Measurements from ENCODE around the gene CD274. TPM values are rescaled to one million over a fixed set of nuclear protein-coding genes. Genes with fewer than 3 reads are reported as not detected.
"Not testable (repeated sequence)": the region's sequence is repeated elsewhere in the genome, so short reads cannot be mapped to it uniquely, and the experiment has no call there.

Gene CD274
- total RNA-seq, 4 donors from 2014 or later: 1.3 to 3.5 (median 2.2) TPM

DNA sequence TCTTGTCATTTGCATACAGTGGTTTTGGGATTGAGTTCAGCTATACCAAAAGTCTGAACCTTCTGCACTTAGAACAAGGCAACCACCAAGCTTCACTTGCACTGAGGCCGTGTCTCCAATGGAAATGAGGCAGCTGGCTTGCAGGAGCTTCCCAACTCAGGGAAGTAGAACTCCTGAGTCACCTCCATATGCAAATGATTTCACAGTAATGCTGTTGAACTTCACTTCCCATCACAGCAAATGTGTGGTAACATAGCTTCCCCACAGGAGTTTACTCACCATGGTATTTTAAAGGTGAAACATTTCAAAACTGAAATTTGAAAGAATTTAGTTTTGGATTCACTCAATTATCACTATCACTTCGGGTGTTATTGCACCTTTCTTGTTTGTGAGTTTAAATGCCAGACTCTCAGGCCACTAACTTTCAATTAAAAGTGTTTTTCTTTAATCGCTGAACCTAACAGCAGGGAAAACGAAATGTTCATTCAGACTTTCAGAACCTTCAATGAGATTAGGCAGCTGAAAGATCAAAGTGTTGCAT lies 9.0 kb downstream of the CD274 start:
- peaks cover 0 to 27% (median 0%) of the 10 kb centered on the region in 3 donors for H3K36me3 ChIP-seq
- no peak for DNase-seq
- peaks cover 0 to 13% (median 0%) of the 10 kb centered on the region in 3 donors for H3K4me1 ChIP-seq
- TF ChIP-seq, protein P1, sequence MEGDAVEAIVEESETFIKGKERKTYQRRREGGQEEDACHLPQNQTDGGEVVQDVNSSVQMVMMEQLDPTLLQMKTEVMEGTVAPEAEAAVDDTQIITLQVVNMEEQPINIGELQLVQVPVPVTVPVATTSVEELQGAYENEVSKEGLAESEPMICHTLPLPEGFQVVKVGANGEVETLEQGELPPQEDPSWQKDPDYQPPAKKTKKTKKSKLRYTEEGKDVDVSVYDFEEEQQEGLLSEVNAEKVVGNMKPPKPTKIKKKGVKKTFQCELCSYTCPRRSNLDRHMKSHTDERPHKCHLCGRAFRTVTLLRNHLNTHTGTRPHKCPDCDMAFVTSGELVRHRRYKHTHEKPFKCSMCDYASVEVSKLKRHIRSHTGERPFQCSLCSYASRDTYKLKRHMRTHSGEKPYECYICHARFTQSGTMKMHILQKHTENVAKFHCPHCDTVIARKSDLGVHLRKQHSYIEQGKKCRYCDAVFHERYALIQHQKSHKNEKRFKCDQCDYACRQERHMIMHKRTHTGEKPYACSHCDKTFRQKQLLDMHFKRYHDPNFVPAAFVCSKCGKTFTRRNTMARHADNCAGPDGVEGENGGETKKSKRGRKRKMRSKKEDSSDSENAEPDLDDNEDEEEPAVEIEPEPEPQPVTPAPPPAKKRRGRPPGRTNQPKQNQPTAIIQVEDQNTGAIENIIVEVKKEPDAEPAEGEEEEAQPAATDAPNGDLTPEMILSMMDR (IDR thresholded peaks at IDR 0.05): no peak
- TF ChIP-seq POLR2A (IDR thresholded peaks at IDR 0.05): no peak
- intact Hi-C loops (cut with DNase I): no loop called here
- WGBS, 2 donors: 52 to 61% methylated on average over 4 of the region's 4 CpGs
- no peaks in the 10 kb centered on the region for H3K27me3 ChIP-seq
- peak overlapping the region in 1 of 4 donors; percentile 24 for H3K27ac ChIP-seq
- no peaks in the 10 kb centered on the region for H3K9me3 ChIP-seq
- no peak overlapping the region for H3K4me3 ChIP-seq

GRCh38 chr9:5460157-5460556 lies 9.8 kb downstream of the CD274 start:
- Histone ChIP-seq H3K27ac (peak overlapping the region in 1 of 4 donors; percentile 24), H3K4me1 (peaks cover 0 to 5% (median 0%) of the 10 kb centered on the region in 3 donors), H3K4me3 (no peak overlapping the region), H3K36me3 (peaks cover 0 to 35% (median 0%) of the 10 kb centered on the region in 3 donors), H3K9me3 (no peaks in the 10 kb centered on the region), H3K27me3 (no peaks in the 10 kb centered on the region)
- intact Hi-C loops (cut with DNase I): no loop called here
- 61 to 79% methylated on average over 1 of the region's 1 CpG for WGBS, 2 donors
- DNase-seq: no peak
- TF ChIP-seq, protein P1 (IDR thresholded peaks at IDR 0.05): no peak
- no peak for TF ChIP-seq POLR2A (IDR thresholded peaks at IDR 0.05)

- 80 to 86% methylated on average over 4 of the region's 4 CpGs for WGBS, 2 donors
- H3K9me3 ChIP-seq; H3K4me3 ChIP-seq; H3K27ac ChIP-seq; DNase-seq; H3K27me3 ChIP-seq; intact Hi-C loops (cut with DNase I); H3K4me1 ChIP-seq: not testable (repeated sequence)
- peaks cover 0 to 39% (median 0%) of the 10 kb centered on the region in 3 donors for H3K36me3 ChIP-seq
Observed at GRCh38 chr9:5464831-5465330, 14.5 kb downstream of the CD274 start.

- DNase-seq: no peak
- H3K27ac ChIP-seq: no peak overlapping the region
- H3K36me3 ChIP-seq: peaks cover 0 to 39% (median 0%) of the 10 kb centered on the region in 3 donors
- no peaks in the 10 kb centered on the region for H3K9me3 ChIP-seq
- H3K4me3 ChIP-seq: no peak overlapping the region
- WGBS, 2 donors: 71 to 82% methylated on average over 1 of the region's 1 CpG
- H3K27me3 ChIP-seq: no peaks in the 10 kb centered on the region
- no peak for TF ChIP-seq POLR2A (IDR thresholded peaks at IDR 0.05)
- TF ChIP-seq, protein P1 (IDR thresholded peaks at IDR 0.05): no peak
- intact Hi-C loops (cut with DNase I): no loop called here
- H3K4me1 ChIP-seq: no peaks in the 10 kb centered on the region
Observed at GRCh38 chr9:5466005-5466404, 15.7 kb downstream of the CD274 start.

DNA sequence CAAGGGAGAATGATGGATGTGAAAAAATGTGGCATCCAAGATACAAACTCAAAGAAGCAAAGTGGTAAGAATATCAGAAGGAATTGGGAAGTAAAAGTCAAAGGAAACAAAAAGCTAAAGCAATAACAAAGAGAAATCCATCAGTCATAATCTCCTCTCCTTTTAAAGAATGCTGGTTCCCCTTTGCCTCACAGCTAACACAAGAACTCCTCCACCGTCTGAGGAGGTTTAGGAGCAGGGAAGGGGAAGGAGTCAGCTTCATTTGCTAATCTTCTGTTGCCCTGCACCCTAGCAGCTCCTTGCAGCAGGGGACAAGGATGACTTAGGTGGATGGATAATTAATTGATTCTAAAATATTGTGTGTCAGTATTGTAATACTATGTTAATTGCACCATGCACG lies 16.4 kb downstream of the CD274 start:
- Histone ChIP-seq H3K4me1 (no peaks in the 10 kb centered on the region), H3K9me3 (no peaks in the 10 kb centered on the region), H3K27ac (no peak overlapping the region), H3K36me3 (peaks cover 0 to 39% (median 0%) of the 10 kb centered on the region in 3 donors), H3K4me3 (no peak overlapping the region), H3K27me3 (no peaks in the 10 kb centered on the region)
- 67 to 74% methylated on average over 2 of the region's 2 CpGs for WGBS, 2 donors
- TF ChIP-seq, protein P1 (IDR thresholded peaks at IDR 0.05): no peak
- TF ChIP-seq POLR2A (IDR thresholded peaks at IDR 0.05): no peak
- DNase-seq: no peak
- intact Hi-C loops (cut with DNase I): no loop called here

Data from esophagus squamous epithelium (tissue), 5 donors.